ENCODE results near the gene ZNF718.

The ZNF718 gene

GRCh38 chr4:107444-108429 lies 16.6 kb upstream of the ZNF718 start:
- H3K27me3 ChIP-seq (replicated peaks; ENCODE audit: control insufficient read depth, insufficient read depth, low read length) = no peaks in the 10 kb centered on the region
- TF ChIP-seq CTCF (IDR thresholded peaks at IDR 0.05; ENCODE audit: insufficient read depth, low read length, poor library complexity, severe bottlenecking) = no peak
- no peaks in the 10 kb centered on the region for H3K36me3 ChIP-seq (ENCODE audit: control insufficient read depth, insufficient read depth, low read length)
- H3K4me3 ChIP-seq (replicated peaks; ENCODE audit: low read depth, low read length) = no peak overlapping the region
- no peak for DNase-seq (ENCODE audit: extremely low read depth, insufficient read length)

- TF ChIP-seq CTCF (IDR thresholded peaks at IDR 0.05; ENCODE audit: insufficient read depth, low read length, poor library complexity, severe bottlenecking) = no peak
- Histone ChIP-seq H3K27me3 (replicated peaks; ENCODE audit: control insufficient read depth, insufficient read depth, low read length) (no peaks in the 10 kb centered on the region), H3K36me3 (ENCODE audit: control insufficient read depth, insufficient read depth, low read length) (no peaks in the 10 kb centered on the region), H3K4me3 (replicated peaks; ENCODE audit: low read depth, low read length) (no peak overlapping the region)
- DNase-seq (ENCODE audit: extremely low read depth, insufficient read length) = no peak
Measured at GRCh38 chr4:112771-113170, 11.5 kb upstream of the ZNF718 start.

- no peak for DNase-seq (ENCODE audit: extremely low read depth, insufficient read length)
- TF ChIP-seq CTCF (IDR thresholded peaks at IDR 0.05; ENCODE audit: insufficient read depth, low read length, poor library complexity, severe bottlenecking) = no peak
- Histone ChIP-seq H3K36me3 (ENCODE audit: control insufficient read depth, insufficient read depth, low read length) (no peaks in the 10 kb centered on the region), H3K27me3 (replicated peaks; ENCODE audit: control insufficient read depth, insufficient read depth, low read length) (no peaks in the 10 kb centered on the region), H3K4me3 (replicated peaks; ENCODE audit: low read depth, low read length) (no peak overlapping the region)
Measured at GRCh38 chr4:113732-114131, 10.6 kb upstream of the ZNF718 start.

GRCh38 chr4:114149-114548 lies 10.2 kb upstream of the ZNF718 start:
- Histone ChIP-seq H3K4me3 (replicated peaks; ENCODE audit: low read depth, low read length) (no peak overlapping the region), H3K36me3 (ENCODE audit: control insufficient read depth, insufficient read depth, low read length) (no peaks in the 10 kb centered on the region), H3K27me3 (replicated peaks; ENCODE audit: control insufficient read depth, insufficient read depth, low read length) (no peaks in the 10 kb centered on the region)
- TF ChIP-seq CTCF (IDR thresholded peaks at IDR 0.05; ENCODE audit: insufficient read depth, low read length, poor library complexity, severe bottlenecking) = no peak
- DNase-seq (ENCODE audit: extremely low read depth, insufficient read length) = no peak

GRCh38 chr4:116499-116898 lies 7.8 kb upstream of the ZNF718 start:
- Histone ChIP-seq H3K27me3 (replicated peaks; ENCODE audit: control insufficient read depth, insufficient read depth, low read length) (no peaks in the 10 kb centered on the region), H3K4me3 (replicated peaks; ENCODE audit: low read depth, low read length) (no peak overlapping the region), H3K36me3 (ENCODE audit: control insufficient read depth, insufficient read depth, low read length) (no peaks in the 10 kb centered on the region)
- TF ChIP-seq CTCF (IDR thresholded peaks at IDR 0.05; ENCODE audit: insufficient read depth, low read length, poor library complexity, severe bottlenecking) = no peak
- DNase-seq (ENCODE audit: extremely low read depth, insufficient read length) = no peak

All from GM06990 (cell line).